Measurements from ENCODE around the gene SSBP3. TPM values are rescaled to one million over a fixed set of nuclear protein-coding genes. Genes with fewer than 3 reads are reported as not detected.
A peak's percentile ranks its signal among the peaks of the same experiment; 100 is the strongest.

The SSBP3 gene
- total RNA-seq, 1 donor from 2014 or later, result 161 TPM

DNA sequence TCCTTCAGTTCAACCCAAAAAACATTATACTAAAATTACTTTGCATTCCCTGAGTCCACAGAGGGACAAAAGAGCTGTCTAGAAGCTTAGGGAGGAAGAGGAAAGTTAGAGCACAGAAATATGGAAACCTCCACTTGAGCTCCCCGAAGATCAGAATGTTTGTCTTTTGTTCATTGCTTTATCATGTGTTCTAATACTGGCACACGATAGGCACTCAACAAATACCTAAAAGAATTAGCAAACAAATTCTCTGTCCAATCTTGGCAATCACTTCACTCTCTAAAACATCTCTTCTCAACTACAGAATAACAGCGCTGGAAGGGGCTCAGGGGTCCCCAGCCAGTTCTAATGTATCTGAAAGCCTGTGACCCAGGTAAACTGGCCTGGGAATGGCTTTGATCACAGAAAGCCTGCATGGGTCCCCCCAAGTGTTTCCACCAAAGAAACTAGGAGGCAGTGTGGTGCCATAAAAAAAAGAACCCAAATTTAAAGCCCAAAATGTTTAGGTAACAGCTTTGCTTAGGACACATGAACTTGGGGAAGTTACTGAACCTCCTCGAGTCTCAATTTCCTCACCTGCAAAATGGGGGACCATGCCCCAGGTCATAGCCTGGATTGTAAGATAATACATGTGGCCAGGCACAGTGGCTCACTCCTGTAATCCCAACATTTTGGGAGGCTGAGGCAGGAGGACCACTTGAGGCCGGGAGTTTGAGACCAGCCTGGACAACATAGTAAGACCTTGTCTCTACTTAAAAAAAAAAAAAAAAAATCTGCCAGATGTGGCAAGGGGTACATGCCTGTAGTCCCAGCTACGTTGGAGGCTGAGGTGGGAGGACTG is 45.8 kb downstream of the SSBP3 start:
- no peak overlapping the region for H3K27ac Mint-ChIP-seq
- no peak overlapping the region for H3K4me3 Mint-ChIP-seq (ENCODE audit: low read depth)

DNA sequence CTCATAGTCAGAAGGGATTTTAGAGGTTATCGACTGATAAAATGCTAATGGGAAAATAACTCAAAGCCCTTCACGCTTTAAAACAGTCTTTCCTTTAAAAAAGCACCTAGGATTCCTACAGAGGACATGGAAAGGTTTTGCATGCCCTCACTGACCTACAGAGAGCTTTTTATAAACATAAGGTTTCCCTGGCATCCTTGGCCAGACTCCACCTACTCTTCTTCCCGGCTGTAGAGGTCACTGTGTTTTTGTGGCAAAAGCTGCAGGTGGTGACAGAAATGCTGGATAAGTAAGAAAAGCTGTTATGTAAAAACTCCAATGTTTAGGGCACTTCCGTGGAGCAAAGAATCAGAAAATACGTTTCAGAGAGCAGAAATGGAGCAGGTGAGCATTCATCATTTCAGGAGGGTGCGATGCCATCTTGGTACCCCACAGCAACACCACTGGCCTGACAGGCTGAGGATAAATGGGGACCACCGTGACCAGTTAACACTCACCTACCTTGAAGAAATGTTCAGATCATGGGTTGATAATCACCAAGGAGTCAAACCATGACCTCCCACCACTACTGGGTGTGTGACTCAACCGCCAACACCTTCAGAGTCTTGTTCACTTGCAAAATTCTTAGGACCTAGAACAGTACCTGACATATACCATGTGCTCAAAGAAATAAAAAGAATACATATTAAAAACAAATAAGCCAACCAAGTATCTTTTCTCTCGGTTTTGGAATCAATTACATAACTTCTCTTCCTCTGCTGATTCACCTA is 46.6 kb downstream of the SSBP3 start:
- TF ChIP-seq, protein P1, sequence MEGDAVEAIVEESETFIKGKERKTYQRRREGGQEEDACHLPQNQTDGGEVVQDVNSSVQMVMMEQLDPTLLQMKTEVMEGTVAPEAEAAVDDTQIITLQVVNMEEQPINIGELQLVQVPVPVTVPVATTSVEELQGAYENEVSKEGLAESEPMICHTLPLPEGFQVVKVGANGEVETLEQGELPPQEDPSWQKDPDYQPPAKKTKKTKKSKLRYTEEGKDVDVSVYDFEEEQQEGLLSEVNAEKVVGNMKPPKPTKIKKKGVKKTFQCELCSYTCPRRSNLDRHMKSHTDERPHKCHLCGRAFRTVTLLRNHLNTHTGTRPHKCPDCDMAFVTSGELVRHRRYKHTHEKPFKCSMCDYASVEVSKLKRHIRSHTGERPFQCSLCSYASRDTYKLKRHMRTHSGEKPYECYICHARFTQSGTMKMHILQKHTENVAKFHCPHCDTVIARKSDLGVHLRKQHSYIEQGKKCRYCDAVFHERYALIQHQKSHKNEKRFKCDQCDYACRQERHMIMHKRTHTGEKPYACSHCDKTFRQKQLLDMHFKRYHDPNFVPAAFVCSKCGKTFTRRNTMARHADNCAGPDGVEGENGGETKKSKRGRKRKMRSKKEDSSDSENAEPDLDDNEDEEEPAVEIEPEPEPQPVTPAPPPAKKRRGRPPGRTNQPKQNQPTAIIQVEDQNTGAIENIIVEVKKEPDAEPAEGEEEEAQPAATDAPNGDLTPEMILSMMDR (IDR thresholded peaks at IDR 0.05; ENCODE audit: unreplicated experiment), result no peak
- Mint-ChIP-seq H3K9me3 (ENCODE audit: low read depth) (no peaks in the 10 kb centered on the region), H3K27ac (no peak overlapping the region), H3K27me3 (no peaks in the 10 kb centered on the region), H3K4me1 (ENCODE audit: low read depth) (peaks cover 59% of the 10 kb centered on the region), H3K36me3 (ENCODE audit: insufficient read depth) (peaks cover 8% of the 10 kb centered on the region), H3K4me3 (ENCODE audit: low read depth) (no peak overlapping the region)
- DNase-seq (ENCODE audit: low spot score, unreplicated experiment), result no peak

More for the DNA sequence above, 45.8 kb downstream of the SSBP3 start:
- Mint-ChIP-seq H3K36me3 (ENCODE audit: insufficient read depth) (peaks cover 8% of the 10 kb centered on the region), H3K4me1 (ENCODE audit: low read depth) (peaks cover 59% of the 10 kb centered on the region), H3K9me3 (ENCODE audit: low read depth) (no peaks in the 10 kb centered on the region), H3K27me3 (no peaks in the 10 kb centered on the region)
- no peak for DNase-seq (ENCODE audit: low spot score, unreplicated experiment)
- TF ChIP-seq, protein P1 (IDR thresholded peaks at IDR 0.05; ENCODE audit: unreplicated experiment), result no peak

DNA sequence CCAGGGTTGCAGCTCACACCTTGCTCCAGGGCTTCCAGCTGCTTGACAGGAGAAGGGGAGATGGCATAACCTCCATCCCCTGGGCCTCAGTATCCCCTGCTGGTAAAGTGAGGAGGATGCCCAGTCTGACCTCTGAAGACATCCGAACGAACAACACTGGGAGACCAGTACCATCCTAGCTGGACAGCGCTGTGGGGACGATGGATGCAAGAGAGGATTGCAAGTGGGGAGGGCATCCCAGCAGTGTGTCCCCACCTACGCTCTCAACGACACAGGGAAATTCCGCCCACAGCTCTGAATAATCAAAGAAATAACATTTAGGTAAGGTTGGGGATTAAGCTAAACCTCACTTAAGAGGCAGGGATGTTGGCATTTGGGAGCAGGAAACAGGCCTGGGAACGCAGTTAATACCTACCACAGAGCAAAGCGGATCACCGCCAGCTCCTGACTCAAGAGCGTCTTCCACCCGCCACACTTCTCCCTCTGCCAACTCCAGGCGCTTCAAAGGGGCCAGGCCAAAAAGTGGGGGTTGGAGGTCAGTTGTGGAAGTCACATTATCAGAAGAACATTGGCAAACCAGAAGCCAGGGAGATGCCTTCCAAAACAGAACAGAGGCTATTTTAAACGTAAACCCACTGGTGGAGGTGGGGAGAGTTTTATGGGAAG is 47.6 kb downstream of the SSBP3 start:
- Mint-ChIP-seq H3K36me3 (ENCODE audit: insufficient read depth) (peaks cover 8% of the 10 kb centered on the region), H3K9me3 (ENCODE audit: low read depth) (no peaks in the 10 kb centered on the region), H3K4me3 (ENCODE audit: low read depth) (no peak overlapping the region), H3K27me3 (no peaks in the 10 kb centered on the region), H3K27ac (no peak overlapping the region), H3K4me1 (ENCODE audit: low read depth) (peaks cover 62% of the 10 kb centered on the region)
- no peak for DNase-seq (ENCODE audit: low spot score, unreplicated experiment)
- TF ChIP-seq, protein P1 (IDR thresholded peaks at IDR 0.05; ENCODE audit: unreplicated experiment), result no peak

DNA sequence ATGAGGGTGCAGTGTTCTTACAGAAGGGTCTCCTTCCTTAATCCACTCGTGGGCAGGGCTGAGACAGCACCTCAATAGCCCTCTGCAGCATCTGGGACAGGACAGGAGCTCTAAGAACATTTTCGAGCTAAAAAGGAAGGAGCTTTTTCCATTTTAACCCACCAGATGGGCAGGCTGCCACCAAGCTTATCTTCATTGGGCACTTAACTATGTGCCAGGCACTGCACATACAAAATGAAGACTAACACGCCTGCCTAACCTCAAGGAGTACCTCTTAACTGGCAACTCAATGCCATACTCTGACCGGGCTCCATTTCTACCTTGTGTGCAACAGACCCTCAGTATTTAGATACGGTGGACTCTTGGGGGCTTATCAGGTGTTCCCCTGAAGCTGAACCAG is 48.2 kb downstream of the SSBP3 start:
- no peak overlapping the region for H3K27ac Mint-ChIP-seq
- H3K4me3 Mint-ChIP-seq (ENCODE audit: low read depth), result no peak overlapping the region
- peaks cover 61% of the 10 kb centered on the region for H3K4me1 Mint-ChIP-seq (ENCODE audit: low read depth)
- no peaks in the 10 kb centered on the region for H3K27me3 Mint-ChIP-seq
- TF ChIP-seq, protein P1 (IDR thresholded peaks at IDR 0.05; ENCODE audit: unreplicated experiment), result no peak
- no peak for DNase-seq (ENCODE audit: low spot score, unreplicated experiment)
- no peaks in the 10 kb centered on the region for H3K9me3 Mint-ChIP-seq (ENCODE audit: low read depth)
- peaks cover 7% of the 10 kb centered on the region for H3K36me3 Mint-ChIP-seq (ENCODE audit: insufficient read depth)

DNA sequence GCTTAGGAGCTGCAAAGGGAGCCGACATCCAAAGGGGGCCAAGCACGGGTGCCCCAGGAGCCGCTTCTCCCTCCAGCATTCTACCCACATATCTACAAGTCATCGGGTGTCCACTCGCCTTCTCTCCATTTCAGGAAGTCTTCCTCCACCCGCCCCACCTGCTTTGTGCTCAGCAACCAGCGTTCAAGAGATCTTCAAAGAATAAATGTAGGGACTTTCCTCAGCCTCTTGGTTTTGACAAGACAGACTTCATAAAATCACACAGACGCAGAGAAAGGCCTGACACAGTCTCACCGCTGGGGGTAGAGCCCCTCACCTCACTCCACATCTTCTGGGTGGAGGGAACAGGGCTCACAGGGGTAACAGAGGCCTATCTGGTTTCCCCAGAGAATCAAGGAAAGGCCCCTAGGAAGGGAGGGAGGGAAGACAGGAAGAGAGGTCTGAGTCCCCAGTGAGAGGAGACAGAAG is 49.5 kb downstream of the SSBP3 start:
- Mint-ChIP-seq H3K9me3 (ENCODE audit: low read depth) (no peaks in the 10 kb centered on the region), H3K27me3 (no peaks in the 10 kb centered on the region), H3K4me1 (ENCODE audit: low read depth) (peaks cover 61% of the 10 kb centered on the region), H3K36me3 (ENCODE audit: insufficient read depth) (peaks cover 9% of the 10 kb centered on the region), H3K27ac (peak overlapping the region; percentile 69), H3K4me3 (ENCODE audit: low read depth) (peak overlapping the region; percentile 56)
- TF ChIP-seq, protein P1 (IDR thresholded peaks at IDR 0.05; ENCODE audit: unreplicated experiment), result no peak
- DNase-seq (ENCODE audit: low spot score, unreplicated experiment), result no peak
